Stimulated activated CD8-positive, alpha-beta memory T cell treated with anti-CD3 and anti-CD28 coated beads, Interleukin-4, amount 100 ng/mL, for 4 hours (primary cell): ENCODE data around the gene ABCC8.

ENCODE experiments used
- DNase-seq, 2 donors: peaks; one replicate each; pipeline ENCODE4 v3.0.0-alpha.2; 2020; ENCODE audit warnings: low read depth in 2 of 2, low spot score in 1 of 2

Gene ABCC8

GRCh38 chr11:17354601-17354991 lies 122.0 kb downstream of the ABCC8 start:
- peak; percentile 36 to 40 for DNase-seq

DNA sequence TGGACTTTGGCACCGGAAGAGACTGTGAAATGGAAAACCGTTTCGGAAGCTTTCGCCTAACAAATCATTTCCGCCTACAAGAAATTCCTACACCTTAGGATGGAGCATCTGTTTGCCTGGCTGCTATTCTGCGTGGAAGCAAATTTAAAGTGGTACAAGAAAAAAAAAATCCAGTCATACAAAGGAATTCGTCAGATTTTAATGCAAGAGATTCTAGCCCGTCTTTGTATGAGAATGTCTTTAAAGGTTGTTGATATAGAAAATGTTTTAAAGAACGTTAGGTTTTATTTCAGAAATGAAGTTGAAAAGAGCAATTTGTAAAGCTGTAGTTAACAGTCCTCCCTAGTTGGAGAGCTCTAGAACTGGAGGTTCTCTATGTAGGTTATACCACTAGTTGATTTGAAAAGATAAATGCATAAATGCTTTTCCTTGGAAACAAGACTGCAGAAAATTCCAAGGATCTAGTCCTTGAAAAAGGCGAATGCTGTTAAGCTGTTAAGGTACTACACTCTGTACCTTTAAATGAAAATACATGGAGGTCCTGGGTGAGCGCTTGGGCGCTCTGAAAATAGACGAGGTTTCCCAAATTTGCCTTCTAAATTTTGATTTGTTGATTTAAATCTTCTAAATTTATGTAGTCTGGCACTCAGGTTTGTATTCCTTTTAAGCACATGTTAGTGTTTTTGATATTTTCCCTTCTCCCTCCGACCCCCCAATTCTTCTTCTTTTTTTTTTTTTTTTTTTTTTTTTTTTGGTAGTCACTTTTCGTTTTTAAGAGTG lies 122.6 kb downstream of the ABCC8 start:
- no peak for DNase-seq

DNA sequence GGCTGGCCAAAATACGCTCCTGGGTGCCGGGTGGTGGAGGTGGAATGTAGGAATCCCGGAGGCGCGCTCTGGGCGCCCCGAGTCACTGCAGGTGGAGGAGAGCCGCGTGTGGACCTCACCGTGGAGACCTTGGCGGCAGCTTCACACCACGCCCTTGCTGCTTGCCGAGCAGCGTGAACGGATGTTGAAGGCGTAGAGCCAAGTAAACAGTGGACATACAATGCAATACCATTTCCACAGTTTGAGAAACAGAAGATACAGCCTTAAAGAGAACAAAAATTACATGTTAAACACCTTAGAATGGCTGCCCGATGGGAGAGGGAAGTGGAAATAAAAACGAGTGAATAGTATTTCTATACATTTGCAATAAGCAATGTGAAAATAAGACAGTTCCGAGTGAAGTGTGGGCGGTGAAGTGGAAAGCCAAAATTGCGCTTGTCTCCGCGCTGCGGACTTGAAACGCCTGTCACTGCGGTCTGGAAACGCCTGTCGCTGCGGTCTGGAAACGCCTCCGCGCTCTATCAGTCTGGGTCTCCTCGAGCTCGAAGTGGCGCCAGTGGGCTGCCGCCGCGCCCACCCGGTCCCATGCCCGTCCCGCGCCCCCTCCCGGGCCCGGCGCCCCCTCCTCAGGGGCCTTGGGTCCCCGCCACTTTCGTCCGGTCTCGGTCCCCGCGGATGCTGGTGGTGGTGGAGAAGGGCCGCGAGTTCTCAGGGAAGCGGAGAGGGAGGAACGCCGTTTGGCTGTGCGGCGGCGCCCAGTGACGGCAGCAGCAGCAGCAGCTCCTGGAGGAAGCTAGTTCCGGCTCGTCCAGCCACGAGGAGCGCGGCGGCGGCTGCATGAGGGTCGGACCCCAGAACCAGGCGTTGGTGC lies 123.5 kb downstream of the ABCC8 start:
- peak in 1 of 2 donors; percentile 60 for DNase-seq

DNA sequence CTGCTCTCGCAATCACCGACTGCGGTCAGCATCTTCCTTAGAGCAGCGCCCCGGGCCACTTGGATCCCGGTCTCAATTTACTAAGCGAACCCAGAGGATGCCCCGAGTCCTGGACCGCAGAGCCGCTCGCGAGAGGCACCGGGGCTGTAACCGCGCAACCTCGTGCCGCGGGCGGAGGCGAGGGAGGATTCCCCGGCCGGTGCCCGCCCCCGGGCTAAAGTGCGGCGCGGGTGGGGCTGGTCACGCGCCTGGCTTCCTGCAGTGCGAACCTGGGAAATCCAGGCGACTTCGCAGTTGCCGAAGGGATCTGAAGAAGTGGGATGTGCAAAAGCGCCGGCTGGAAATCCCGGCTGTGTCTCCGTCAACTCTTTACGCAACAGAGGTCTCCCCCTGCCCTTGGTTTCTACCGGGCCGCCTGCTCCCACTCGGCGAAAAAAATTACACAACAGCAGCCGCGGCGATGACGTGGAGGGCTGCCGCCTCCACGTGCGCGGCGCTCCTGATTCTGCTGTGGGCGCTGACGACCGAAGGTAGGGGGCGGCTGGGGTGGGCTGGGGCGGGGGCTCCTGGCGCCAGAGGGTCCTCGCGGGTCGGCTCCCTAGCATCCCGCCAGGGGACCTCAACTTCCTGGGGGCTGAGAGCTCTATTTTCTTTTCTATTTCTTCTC lies 125.0 kb downstream of the ABCC8 start, which contains the start of gene NCR3LG1:
Gene NCR3LG1 (plus strand): TSS at position 291 of the 667 bp plus-strand sequence. CDS start 170 bp downstream, at position 461.
- DNase-seq, result peak in 1 of 2 donors; percentile 59

DNA sequence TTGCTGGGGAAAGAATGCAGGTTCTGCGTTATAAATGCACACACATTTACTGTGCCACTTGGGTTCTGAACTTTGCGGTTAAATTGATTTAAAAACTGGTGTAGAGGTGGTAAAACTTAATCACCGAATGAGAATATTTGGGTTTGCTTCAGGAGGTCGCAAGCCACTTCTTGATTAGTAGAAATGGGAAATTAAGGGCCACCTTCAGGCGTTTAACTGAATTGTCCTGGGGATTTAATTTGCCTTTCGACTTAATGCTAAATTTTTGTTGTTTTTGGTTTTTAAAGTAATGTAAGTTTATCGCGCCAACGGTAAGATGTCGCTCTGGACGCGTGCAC lies 125.5 kb downstream of the ABCC8 start:
- DNase-seq, result no peak

DNA sequence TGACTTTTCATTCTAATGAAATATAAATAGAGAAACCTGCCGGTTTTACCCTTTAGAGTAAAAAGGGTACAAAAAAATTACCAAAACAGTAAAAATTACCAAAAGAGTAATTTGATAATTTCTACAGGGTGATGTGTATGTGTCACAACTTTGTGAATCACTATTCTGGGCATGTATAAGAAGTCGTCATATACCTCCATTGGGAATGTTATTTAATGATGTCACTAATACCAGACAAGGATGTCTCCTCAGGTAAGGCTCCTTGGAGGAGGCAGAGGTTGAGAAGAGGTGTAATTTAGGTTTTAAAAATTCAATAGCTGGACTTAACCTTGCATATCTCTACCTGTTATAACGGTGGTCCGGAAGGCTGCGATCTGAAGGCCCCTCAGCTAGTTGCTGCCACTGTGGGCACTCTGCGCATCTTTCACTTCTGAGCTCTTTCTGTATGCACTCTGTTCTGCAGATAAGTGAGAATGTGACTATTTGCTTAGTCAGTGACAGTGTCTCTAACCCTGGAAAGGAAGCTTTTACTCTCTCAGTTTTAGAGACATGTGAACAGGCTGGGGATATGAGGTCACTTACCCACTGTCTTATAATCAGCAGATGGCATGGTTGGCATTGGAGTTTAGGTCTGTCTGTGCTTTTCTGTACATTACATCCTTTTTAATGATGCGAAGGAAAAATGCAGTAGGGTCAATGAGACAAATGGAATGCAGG lies 126.0 kb downstream of the ABCC8 start:
- no peak for DNase-seq

- DNase-seq, result no peak
Measured at GRCh38 chr11:17347676-17348075, 129.0 kb downstream of the ABCC8 start.

- DNase-seq, result peak in 1 of 2 donors; percentile 20
Measured at GRCh38 chr11:17343907-17344306, 132.7 kb downstream of the ABCC8 start.

DNA sequence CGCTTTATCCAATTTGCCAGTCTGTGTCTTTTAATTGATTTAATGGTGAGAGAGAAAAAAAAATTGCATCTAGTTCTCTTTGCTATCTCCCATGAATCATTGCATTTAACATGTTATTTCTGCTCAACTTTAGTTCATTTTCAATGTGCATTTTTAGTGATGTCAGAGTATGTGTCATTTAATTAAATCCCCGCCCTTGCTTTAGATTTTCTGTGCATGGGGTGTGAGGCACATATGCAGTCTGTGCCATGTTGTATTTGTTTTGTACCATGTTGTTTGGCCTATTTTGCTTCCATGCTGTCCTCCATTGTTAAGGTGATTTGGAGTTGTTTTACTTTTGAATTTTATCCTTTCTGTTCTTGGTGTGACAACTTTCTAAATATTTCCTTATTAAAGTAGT lies 133.4 kb downstream of the ABCC8 start:
- no peak for DNase-seq
